ENCODE data around the gene TAF11L8.
"Not testable (repeated sequence)": the region's sequence is repeated elsewhere in the genome, so short reads cannot be mapped to it uniquely, and the experiment has no call there.

Gene TAF11L8

DNA sequence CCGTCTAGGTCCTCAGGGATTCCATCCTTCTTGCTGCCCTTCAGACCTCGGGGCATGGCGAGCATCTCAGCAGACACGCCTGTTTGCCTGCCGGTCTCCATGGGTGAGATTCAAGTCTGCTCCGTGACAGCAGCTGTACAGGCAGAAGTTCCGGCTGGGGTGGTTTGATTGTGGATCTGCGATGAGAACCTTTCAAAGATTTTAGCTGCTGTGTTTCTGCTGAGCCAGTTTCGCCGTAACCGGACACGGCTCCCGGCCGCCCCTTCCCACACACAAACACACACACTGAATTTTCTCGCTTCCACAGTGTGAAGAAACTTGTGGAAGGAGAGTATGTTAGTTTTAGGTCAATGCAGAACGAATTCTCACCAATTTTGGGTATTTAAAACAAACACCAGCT lies at the start of gene TAF11L8:
TSS of gene TAF11L8 (minus strand) at position 101 of the 400 bp plus-strand sequence.
- in situ Hi-C loops (cut with MboI; ENCODE audit: low sequenced_read_pairs), result not testable (repeated sequence)

DNA sequence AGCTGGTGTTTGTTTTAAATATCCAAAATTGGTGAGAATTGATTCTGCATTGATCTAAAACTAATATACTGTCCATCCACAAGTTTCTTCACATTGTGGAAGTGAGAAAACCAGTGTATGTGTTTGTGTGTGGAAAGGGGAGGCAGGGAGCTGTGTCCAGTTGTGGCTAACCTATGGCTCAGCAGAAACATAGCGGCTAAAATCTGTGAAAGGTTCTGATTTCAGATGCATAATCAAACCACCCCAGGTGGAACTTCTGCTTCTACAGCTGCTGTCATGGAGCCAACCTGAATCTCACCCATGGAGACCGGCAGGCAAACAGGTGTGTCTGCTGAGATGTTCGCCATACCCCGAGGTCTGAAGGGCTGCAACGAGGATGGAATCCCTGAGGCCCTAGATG lies 43.4 kb upstream of the TAF11L8 start, which contains the start of gene TAF11L14:
TSS of gene TAF11L14 (plus strand) at position 301 of the 400 bp plus-strand sequence.
- in situ Hi-C loops (cut with MboI; ENCODE audit: low sequenced_read_pairs), result no loop called here

DNA sequence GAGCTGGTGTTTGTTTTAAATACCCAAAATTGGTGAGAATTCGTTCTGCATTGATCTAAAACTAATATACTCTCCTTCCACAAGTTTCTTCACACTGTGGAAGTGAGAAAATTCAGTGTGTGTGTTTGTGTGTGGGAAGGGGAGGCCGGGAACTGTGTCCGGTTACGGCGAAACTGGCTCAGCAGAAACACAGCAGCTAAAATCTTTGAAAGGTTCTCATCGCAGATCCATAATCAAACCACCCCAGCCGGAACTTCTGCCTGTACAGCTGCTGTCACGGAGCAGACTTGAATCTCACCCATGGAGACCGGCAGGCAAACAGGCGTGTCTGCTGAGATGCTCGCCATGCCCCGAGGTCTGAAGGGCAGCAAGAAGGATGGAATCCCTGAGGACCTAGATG lies 41.0 kb upstream of the TAF11L8 start, which contains the start of gene TAF11L13:
TSS of gene TAF11L13 (plus strand) at position 301 of the 400 bp plus-strand sequence.
- in situ Hi-C loops (cut with MboI; ENCODE audit: low sequenced_read_pairs), result not testable (repeated sequence)

DNA sequence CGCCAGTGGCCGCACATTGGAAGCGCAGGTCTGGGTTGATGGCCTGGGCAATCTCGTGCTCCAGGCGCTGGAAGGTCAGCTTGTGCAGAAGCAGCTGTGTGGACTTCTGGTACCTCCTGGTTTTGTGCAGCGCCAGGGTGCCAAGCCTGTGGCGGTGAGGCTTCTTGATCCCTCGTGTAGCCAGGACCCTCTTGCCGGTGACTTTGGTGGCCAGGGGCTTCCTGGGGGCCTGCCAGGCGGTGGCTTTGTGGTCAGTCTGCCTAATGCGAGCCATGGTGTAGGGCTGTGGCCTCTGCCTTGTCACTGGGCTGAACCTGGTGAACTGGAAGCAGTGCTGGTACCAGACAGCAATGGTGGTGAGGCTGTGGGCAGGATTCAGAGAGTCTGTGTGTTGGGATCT lies 34.9 kb upstream of the TAF11L8 start:
- in situ Hi-C loops (cut with MboI; ENCODE audit: low sequenced_read_pairs), result no loop called here

DNA sequence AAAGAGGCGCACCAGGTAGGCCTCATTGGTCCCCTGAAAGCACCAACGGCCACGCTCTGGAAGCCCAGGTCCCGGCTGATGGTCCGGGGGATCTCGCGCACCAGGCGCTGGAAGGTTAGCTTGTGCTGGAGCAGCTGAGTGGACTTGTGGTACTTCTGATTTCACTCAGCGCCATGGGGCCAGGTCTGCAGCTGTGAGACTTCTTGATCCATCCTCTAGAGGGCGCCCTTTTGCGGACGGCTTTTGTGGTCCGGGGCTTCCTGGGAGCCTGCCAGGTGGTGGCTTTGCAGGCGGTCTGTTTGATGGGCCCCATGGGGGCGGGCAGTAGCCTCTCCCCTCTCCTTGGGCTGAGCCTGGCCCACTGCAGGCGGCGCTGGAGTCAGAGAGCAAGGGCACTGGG lies 29.9 kb upstream of the TAF11L8 start:
- in situ Hi-C loops (cut with MboI; ENCODE audit: low sequenced_read_pairs), result no loop called here

DNA sequence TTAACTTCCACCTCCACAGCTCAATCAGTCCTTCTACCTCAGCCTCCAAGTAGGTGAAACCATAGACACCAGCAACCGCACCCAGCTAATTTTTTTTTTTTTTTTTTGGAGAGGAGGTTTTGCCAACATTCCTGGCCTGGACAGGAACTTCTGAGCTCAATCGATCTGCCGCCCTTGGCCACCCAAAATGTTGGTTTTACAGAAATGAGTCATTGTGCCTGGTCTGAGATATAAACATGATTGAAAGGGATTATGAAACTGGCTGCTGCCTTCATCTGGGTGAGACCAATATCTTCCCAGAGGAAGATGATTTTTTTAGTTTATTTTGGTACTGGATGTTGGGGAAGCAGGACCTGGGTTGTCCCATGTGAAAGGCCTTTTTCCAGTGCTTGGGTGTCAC lies 28.6 kb upstream of the TAF11L8 start:
- in situ Hi-C loops (cut with MboI; ENCODE audit: low sequenced_read_pairs), result no loop called here

DNA sequence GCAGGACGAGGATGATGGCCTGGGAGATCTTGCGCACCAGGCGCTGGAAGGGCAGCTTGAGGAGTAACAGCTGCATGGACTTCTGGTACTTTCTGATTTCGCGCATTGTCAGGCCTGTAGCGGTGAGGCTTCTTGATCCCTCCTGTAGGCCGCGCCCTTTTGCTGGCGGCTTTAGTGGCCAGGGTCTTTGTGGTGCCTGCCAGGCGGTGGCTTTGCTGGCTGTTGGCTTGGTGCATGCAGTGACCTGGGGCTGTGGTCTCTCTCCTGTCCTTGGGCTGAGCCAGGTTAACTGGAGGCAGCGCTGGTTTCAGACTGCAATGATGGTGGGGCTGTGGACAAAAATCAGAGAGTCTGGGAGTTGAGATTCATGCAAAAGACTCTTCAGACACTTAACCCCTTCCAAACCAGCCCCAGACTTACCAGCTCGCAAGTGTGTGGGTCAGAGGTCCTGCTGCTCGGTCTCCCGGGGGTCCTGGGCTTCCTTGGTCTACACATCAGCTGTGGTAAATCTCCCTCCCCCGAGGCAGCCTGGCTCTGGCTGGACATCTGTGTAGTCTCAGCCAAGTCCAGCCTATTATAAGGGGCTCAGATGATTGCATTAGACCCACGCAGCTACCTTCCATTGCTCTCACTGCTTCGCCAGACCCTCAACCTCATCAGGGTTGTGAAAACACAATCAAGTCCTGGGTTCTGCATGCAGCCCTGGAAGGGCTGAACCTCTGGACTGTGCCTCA lies 24.3 kb upstream of the TAF11L8 start:
- in situ Hi-C loops (cut with MboI; ENCODE audit: low sequenced_read_pairs), result no loop called here

DNA sequence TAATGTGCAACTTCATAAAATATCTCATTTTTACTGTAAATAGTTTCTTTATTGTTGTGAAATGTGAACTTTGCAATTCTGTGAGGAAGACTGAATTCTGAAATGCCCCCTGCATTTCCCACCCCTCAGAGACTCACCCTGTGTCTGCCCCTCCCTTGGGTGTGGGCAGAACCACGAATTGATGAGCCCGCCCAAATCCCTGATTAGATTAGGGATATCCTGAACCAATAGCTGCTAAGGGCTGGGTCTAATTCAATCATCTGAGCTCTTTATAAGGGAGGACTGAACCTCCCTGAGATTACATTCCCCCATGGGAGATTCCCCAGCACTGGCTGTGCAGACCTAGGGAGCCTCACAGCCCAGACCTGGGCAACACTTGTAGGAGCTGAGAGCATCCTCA lies 19.3 kb upstream of the TAF11L8 start, which contains the start of gene TAF11L12:
TSS of gene TAF11L12 (plus strand) at position 301 of the 400 bp plus-strand sequence.
- in situ Hi-C loops (cut with MboI; ENCODE audit: low sequenced_read_pairs), result not testable (repeated sequence)

DNA sequence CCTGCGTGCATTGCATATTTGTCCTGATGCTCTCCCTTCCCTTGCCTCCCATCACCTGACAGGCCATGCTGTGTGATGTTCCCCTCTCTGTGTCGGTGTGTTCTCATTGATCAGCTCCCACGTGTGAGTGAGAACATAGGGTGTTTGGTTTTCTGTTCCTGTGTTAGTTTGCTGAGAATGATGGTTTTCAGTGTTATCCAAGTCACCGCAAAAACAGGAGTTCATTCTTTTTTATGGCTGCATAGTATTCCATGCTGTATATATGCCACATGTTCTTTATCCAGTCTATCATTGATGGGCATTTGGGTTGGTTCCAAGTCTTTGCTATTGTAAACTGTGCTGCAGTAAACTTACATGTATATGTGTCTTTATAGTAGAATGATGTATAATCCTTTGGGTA lies 16.7 kb upstream of the TAF11L8 start:
- in situ Hi-C loops (cut with MboI; ENCODE audit: low sequenced_read_pairs), result not testable (repeated sequence)

DNA sequence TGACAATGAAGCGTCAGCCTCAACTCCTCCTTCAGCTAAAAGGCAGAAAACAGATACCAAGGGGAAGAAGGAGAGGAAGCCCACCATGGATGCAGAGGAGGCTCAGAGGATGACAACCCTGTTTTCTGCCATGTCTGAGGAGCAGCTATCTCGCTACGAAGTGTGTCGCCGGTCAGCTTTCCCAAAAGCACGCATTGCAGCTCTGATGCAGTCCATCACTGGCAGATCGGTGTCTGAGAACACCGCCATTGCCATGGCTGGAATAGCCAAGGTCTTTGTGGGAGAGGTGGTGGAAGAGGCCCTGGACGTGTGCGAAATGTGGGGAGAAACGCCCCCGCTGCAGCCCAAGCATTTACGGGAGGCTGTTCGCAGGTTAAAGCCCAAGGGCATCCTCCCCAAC lies 14.2 kb upstream of the TAF11L8 start:
- in situ Hi-C loops (cut with MboI; ENCODE audit: low sequenced_read_pairs), result no loop called here

DNA sequence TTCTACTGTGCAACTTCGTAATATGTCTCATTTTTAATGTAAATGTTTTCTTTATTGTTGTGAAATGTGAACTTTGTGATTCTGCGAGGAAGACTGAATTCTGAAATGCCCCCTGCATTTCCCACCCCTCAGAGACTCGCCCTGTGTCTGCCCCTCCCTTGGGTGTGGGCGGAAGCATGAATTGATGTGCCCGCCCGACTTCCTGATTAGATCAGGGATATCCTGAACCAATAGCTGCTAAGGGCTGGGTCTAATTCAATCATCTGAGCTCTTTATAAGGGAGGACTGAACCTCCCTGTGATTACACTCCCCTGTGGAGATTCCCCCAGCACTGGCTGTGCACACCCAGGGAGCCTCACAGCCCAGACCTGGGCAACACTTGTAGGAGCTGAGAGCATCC lies 13.1 kb upstream of the TAF11L8 start, which contains the start of gene TAF11L11:
TSS of gene TAF11L11 (plus strand) at position 304 of the 400 bp plus-strand sequence.
- in situ Hi-C loops (cut with MboI; ENCODE audit: low sequenced_read_pairs), result not testable (repeated sequence)

DNA sequence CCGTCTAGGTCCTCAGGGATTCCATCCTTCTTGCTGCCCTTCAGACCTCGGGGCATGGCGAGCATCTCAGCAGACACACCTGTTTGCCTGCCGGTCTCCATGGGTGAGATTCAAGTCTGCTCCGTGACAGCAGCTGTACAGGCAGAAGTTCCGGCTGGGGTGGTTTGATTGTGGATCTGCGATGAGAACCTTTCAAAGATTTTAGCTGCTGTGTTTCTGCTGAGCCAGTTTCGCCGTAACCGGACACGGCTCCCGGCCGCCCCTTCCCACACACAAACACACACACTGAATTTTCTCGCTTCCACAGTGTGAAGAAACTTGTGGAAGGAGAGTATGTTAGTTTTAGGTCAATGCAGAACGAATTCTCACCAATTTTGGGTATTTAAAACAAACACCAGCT lies 7.0 kb upstream of the TAF11L8 start, which contains the start of gene TAF11L10:
TSS of gene TAF11L10 (minus strand) at position 101 of the 400 bp plus-strand sequence.
- in situ Hi-C loops (cut with MboI; ENCODE audit: low sequenced_read_pairs), result not testable (repeated sequence)

DNA sequence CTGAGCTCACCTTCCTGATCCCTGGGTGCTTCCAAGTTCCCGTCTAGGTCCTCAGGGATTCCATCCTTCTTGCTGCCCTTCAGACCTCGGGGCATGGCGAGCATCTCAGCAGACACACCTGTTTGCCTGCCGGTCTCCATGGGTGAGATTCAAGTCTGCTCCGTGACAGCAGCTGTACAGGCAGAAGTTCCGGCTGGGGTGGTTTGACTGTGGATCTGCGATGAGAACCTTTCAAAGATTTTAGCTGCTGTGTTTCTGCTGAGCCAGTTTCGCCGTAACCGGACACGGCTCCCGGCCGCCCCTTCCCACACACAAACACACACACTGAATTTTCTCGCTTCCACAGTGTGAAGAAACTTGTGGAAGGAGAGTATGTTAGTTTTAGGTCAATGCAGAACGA lies 3.5 kb upstream of the TAF11L8 start, which contains the start of gene TAF11L9:
TSS of gene TAF11L9 (minus strand) at position 140 of the 400 bp plus-strand sequence.
- in situ Hi-C loops (cut with MboI; ENCODE audit: low sequenced_read_pairs), result not testable (repeated sequence)

DNA sequence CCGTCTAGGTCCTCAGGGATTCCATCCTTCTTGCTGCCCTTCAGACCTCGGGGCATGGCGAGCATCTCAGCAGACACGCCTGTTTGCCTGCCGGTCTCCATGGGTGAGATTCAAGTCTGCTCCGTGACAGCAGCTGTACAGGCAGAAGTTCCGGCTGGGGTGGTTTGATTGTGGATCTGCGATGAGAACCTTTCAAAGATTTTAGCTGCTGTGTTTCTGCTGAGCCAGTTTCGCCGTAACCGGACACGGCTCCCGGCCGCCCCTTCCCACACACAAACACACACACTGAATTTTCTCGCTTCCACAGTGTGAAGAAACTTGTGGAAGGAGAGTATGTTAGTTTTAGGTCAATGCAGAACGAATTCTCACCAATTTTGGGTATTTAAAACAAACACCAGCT lies 5.1 kb downstream of the TAF11L8 start, which contains the start of gene TAF11L7:
TSS of gene TAF11L7 (minus strand) at position 101 of the 400 bp plus-strand sequence.
- in situ Hi-C loops (cut with MboI; ENCODE audit: low sequenced_read_pairs), result not testable (repeated sequence)

Measured in HL-60/S4 treated with phorbol 12-myristate 13-acetate at 8.2 ng/mL for 4 days and 3 days (cell line).